IPS-NIHi7 (cell line): ENCODE measurements around the gene CEACAM18.
"Not testable (repeated sequence)": the region's sequence is repeated elsewhere in the genome, so short reads cannot be mapped to it uniquely, and the experiment has no call there.

Source experiments
- DNase-seq: peaks from one replicate; pipeline ENCODE4 v3.0.0; 2012; ENCODE audit warnings: mixed read lengths; ENCODE audit errors: extremely low spot score

CEACAM18 gene

DNA sequence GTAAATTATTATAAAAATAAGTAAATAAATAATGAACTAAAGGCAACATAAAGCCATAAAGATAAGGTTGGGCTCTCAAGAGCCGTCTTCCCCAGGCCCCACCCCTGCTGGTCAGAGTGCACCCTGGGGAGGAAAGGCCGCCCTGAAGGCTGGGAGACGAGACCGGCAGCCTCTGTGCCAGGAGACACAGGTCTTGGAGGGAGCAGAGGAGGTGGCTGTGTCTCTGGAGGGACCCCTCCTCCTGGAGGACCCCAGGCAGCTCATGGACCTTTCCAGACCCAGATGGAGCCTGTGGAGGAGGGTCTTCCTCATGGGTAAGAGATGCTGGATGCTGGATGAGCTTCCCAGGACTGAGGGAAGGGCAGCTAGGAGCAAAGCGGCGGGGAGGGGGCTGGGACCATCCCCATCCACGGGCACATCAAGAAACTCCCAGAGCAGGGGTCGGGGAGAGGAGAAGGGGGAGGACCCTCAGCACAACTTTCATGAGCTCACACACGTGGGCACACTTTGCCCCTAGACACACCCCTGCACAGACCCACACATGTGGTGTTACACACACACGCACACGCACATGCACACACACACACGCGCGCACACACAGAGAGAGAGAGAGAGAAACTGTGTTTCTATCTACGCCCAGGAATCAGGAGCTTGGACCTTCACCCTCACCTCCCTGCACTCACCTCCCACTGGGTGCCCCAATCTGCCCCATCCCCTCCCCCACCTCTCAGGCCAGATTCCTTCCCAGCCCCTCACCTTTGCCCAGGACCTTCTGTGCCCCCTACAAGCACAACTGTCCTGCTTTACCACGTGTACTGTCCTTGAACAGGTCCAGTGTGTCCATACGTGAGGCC lies at the start of gene CEACAM18:
TSS of gene CEACAM18 (plus strand) at position 159 of the 854 bp plus-strand sequence.
- no peak for DNase-seq

GRCh38 chr19:51430221-51430620 lies 48.1 kb upstream of the CEACAM18 start:
- no peak for DNase-seq

- no peak for DNase-seq
Observed at GRCh38 chr19:51431124-51431523, 47.2 kb upstream of the CEACAM18 start.

DNA sequence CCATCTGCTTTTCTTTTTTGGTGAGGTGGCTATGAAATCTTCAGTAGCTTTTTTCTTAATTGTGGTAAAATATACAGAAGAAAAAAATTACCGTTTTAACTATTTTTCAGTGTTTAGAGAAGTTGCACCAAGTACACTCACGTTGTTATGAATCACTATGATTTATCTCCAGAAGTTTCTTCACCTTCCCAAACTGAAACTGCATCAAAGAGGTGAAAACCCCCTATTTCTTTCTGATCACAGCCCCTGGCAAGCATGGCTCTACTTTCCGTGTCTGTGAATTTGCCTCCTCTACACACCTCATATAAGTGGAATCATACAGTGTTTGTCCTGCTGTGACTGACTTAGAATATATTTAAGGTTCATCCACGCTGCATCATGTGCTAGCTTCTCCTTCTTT lies 45.3 kb upstream of the CEACAM18 start:
- DNase-seq = no peak

DNA sequence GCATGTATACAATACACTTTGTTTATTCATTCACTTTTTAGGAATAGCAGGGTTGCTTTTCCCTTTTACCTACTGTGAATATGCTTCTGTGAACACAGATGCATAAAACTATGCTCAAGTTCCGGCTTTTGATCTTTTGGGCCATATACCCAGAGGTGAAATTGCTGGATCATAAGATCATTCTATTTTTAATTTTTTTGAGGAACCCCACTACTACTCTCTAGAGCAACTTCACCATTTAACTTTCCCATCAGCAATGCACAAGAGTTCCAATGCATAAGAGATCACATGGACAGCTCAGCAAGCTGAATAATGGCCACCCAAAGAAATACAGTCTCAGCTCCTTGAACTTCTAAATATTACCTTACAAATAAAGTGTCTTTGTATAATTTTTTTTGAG lies 43.9 kb upstream of the CEACAM18 start:
- no peak for DNase-seq

DNA sequence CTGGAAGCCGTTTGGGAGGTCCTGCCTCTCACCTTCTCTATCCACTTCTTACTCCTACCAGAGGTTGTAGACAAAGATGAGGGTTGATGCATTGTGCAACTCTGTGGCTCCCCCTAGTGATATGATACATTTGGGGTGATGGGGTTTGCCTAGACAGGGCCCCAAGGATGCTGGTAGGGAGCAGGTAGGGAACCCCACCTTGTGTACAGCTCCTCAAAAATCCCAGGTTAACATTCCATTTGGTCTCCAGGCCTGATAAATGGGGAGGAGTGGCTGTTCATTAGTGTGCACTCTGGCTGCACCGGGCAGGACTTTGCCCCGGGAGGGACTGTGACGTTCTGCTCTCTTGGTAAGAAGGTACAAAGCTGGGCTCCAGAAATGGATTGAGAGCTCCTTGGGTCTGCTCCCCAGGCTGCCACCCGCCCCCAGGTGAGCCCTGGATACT lies 39.3 kb upstream of the CEACAM18 start:
- peak; percentile 60 for DNase-seq

DNA sequence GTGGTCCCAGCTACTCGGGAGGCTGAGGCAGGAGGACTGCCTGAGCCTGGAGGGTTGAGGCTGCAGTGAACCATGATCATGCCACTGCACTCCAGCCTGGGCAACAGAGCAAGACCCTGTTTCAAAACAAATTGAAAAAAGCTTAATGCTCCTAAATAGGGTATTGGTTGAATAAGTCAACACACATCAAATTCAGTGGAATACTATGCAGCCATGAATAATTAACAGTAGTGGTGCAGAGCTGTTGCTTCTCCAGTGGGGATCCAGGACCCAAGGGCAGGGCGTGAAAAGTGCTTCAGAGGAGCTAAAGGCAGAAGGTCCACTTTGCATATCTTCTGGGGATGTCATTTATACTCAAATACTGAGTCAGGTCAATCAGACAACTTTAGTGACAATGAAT lies 38.3 kb upstream of the CEACAM18 start:
- DNase-seq = no peak

DNA sequence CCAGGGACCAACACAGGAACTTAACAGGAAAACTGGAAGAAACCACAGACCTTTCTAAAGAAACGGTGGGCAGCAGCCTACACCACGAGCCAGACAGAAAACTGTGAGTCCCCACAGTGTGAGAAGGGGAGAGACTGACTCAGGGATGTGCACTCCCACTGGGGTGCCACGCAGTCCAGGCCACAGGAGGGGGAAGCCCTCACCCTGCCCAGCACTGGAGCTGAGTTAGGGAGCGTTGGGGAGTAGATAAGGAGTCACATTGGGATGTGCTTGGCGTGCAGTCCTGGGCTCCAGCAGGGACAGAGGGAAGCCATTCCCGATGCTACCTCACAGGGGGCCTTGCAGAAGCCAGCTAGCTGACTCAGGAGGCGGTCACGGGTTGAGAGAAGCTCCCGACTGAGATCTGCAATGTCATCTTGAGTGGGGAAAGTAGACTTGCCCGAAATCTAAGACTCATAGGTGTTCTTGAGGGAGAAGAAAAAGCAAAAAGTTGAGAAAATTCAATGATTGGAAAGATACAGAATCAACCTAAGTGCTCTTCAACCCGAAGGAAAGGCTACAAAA lies 37.4 kb upstream of the CEACAM18 start:
- no peak for DNase-seq

DNA sequence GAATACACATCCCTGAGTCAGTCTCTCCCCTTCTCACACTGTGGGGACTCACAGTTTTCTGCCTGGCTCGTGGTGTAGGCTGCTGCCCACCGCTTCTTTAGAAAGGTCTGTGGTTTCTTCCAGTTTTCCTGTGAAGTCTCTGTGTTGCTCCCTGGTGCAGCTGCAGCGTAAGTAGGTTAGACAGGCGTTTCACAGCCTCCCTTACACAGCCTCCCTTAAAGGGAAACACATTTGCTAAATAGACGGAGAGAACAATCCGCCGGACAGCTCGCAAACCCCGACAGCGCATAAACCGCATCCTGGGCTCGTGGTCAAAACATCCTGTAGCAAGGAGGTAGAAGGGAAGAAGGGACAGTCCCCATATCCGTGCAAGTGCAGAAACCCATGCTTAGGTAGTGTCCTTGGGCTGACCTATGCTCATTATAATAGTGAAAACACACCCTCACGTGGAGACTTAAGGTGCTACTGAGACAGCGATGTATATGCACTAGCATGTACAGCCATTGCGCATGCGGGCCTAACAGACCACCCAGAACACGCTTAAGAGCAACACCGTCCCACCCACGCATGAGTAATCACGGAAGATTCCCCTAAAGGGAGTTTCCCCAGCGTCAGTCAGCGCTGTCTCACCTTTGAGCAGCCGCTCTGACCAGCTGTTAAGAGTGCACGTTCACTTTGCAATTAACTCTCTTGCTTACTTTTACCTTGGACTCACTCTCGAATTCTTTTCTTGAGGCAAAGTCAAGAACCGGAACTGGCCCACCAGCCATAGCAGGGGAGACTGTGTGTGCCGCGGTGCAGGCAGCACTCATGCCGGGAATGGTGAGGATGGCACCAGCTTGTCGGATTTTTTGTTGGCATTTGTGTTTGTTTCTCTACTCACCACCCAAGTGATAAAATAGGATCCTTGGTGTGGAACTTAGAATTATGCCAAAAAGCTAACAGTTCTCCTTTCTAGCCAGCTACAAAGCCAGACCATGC lies 36.6 kb upstream of the CEACAM18 start:
- DNase-seq = no peak

DNA sequence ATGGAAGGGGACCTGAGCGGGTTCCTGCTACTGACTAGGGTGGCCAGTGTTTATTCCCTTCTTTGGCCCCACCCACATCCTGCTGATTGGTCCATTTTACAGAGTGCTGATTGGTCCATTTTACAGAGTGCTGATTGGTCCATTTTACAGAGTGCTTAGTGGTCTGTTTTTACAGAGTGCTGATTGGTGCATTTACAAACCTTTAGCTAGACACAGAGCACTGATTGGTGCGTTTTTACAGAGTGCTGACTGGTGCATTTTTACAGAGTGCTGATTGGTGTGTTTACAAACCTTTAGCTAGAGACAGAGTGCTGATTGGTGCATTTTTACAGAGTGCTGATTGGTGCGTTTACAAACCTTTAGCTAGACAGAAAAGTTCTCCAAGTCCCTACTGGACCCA lies 30.8 kb upstream of the CEACAM18 start:
- DNase-seq = not testable (repeated sequence)

DNA sequence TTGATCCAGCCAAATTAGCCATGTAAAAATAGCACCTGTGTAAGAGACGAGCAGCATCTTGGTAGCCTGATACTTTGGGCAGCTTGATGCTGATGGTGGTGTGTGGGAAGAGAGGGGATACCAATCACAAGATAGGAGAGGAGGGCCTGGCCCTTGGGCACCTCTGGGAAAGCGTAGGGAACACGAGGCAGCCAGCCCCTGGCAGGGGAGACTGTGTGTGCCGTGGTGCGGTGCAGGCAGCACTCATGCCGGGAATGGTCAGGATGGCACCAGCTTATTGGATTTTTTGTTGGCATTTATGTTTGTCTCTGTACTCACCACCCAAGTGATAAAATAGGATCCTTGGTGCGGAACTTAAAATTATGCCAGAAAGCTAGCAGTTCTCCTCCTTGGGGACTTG lies 30.3 kb upstream of the CEACAM18 start:
- no peak for DNase-seq

GRCh38 chr19:51448411-51449016 lies 29.8 kb upstream of the CEACAM18 start:
- DNase-seq = no peak

- DNase-seq = no peak
Observed at GRCh38 chr19:51450730-51451307, 27.5 kb upstream of the CEACAM18 start.

- no peak for DNase-seq
Observed at GRCh38 chr19:51456541-51457290, 21.6 kb upstream of the CEACAM18 start.

- DNase-seq = no peak
Observed at GRCh38 chr19:51457351-51458013, 20.9 kb upstream of the CEACAM18 start.

DNA sequence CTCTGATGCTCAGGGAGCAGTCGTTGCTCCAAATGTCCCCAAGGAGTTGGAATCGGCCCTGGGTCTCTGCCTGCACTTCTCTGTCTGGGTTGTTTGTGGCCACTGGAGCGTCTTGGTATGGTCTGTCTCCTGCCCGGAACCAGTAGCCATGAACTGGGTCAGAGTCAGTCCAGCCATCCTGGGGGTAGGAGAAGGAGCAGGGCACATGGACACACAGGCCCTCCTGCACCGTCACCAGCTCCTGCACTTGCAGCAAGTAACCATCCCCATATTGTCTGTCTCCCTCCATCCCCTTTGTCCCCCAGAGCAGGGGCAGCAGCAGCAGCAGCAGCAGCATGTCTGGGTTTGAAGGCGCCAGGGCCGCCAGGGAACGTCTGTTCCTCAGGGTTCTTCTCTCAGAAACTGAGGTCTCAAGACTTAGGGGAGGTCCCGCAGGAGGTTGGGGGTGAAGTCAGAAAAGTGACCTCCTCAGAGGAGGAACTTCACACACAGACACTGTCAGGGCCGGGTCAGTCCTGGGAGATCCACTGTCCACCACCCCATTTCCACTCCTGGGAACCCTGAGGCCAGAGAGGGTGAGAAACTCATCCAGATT lies 20.2 kb upstream of the CEACAM18 start, which contains the start of gene SIGLEC8:
TSS of gene SIGLEC8 (minus strand) at position 404 of the 595 bp plus-strand sequence. CDS start at position 337, 67 bp downstream.
- no peak for DNase-seq

GRCh38 chr19:51458899-51459505 lies 19.3 kb upstream of the CEACAM18 start:
- DNase-seq = no peak

- DNase-seq = peak; percentile 58
Observed at GRCh38 chr19:51460164-51460992, 18.0 kb upstream of the CEACAM18 start.
